ENCODE measurements around the gene LST1. TPM values are rescaled to one million over a fixed set of nuclear protein-coding genes. Genes with fewer than 3 reads are reported as not detected.

Gene LST1
- total RNA-seq, 1 experiment from 2014 or later: not detected

GRCh38 chr6:31629014-31629413, 42.9 kb downstream of the LST1 start:
- TF ChIP-seq EZH2phosphoT487 (IDR thresholded peaks at IDR 0.05; ENCODE audit: borderline replicate concordance, low read length) (no peak), EZH2 (IDR thresholded peaks at IDR 0.05; ENCODE audit: low read length, unreplicated experiment) (no peak), CTCF (conservative IDR thresholded peaks at IDR 0.05; ENCODE audit: low read depth, low read length) (no peak)
- Histone ChIP-seq H3K9ac (ENCODE audit: low read length) (no peak overlapping the region), H3K4me3 (ENCODE audit: low read length) (no peak overlapping the region), H3K27ac (ENCODE audit: low read length) (no peak overlapping the region), H3K9me3 (ENCODE audit: low read length) (no peaks in the 10 kb centered on the region), H2AFZ (ENCODE audit: low read length) (no peak overlapping the region), H3K4me2 (ENCODE audit: low read length) (no peak overlapping the region), H3K36me3 (ENCODE audit: low read depth, low read length) (peaks cover 92% of the 10 kb centered on the region), H4K20me1 (ENCODE audit: low read length) (peaks cover 6% of the 10 kb centered on the region), H3K4me1 (ENCODE audit: insufficient read depth, low read length) (no peaks in the 10 kb centered on the region), H3K79me2 (ENCODE audit: low read length) (peaks cover 18% of the 10 kb centered on the region), H3F3A (ENCODE audit: low read length, unreplicated experiment) (no peaks in the 10 kb centered on the region), H3K9me2 (replicated peaks; ENCODE audit: low read length) (no peaks in the 10 kb centered on the region), H3K27me3 (ENCODE audit: low read length) (no peaks in the 10 kb centered on the region)
- ATAC-seq: no peak
- no peak for DNase-seq
- ChIA-PET POLR2A (ENCODE audit: unreplicated experiment) (no interaction called here), CTCF (no interaction called here)
- BruUV-seq (replicated peaks): no TSS peak
- intact Hi-C loops (cut with micrococcal nuclease): no loop called here

GRCh38 chr6:31630177-31630934, 44.3 kb downstream of the LST1 start:
- Histone ChIP-seq H2AFZ (ENCODE audit: low read length) (no peak overlapping the region), H3F3A (ENCODE audit: low read length, unreplicated experiment) (no peaks in the 10 kb centered on the region), H3K27ac (ENCODE audit: low read length) (no peak overlapping the region), H3K9ac (ENCODE audit: low read length) (no peak overlapping the region), H3K79me2 (ENCODE audit: low read length) (peaks cover 6% of the 10 kb centered on the region; the same call in 1 of the 2 replicates), H3K4me3 (ENCODE audit: low read length) (no peak overlapping the region), H3K27me3 (ENCODE audit: low read length) (no peaks in the 10 kb centered on the region), H4K20me1 (ENCODE audit: low read length) (peaks cover 3% of the 10 kb centered on the region; the same call in 1 of the 2 replicates), H3K9me3 (ENCODE audit: low read length) (no peaks in the 10 kb centered on the region), H3K9me2 (replicated peaks; ENCODE audit: low read length) (no peaks in the 10 kb centered on the region), H3K36me3 (ENCODE audit: low read depth, low read length) (peaks cover 93% of the 10 kb centered on the region), H3K4me2 (ENCODE audit: low read length) (no peak overlapping the region), H3K4me1 (ENCODE audit: insufficient read depth, low read length) (no peaks in the 10 kb centered on the region)
- intact Hi-C loops (cut with micrococcal nuclease): no loop called here
- ATAC-seq (no peak), DNase-seq (no peak)
- BruUV-seq (replicated peaks): no TSS peak
- ChIA-PET POLR2A (ENCODE audit: unreplicated experiment) (no interaction called here), CTCF (no interaction called here)
- TF ChIP-seq EZH2 (IDR thresholded peaks at IDR 0.05; ENCODE audit: low read length, unreplicated experiment): no peak
- no peak for TF ChIP-seq EZH2phosphoT487 (IDR thresholded peaks at IDR 0.05; ENCODE audit: borderline replicate concordance, low read length)
- TF ChIP-seq CTCF (conservative IDR thresholded peaks at IDR 0.05; ENCODE audit: low read depth, low read length): no peak

- intact Hi-C loops (cut with micrococcal nuclease): no loop called here
- Histone ChIP-seq H3K27me3 (ENCODE audit: low read length) (no peaks in the 10 kb centered on the region), H3F3A (ENCODE audit: low read length, unreplicated experiment) (no peaks in the 10 kb centered on the region), H3K4me2 (ENCODE audit: low read length) (no peak overlapping the region), H3K4me1 (ENCODE audit: insufficient read depth, low read length) (no peaks in the 10 kb centered on the region), H3K36me3 (ENCODE audit: low read depth, low read length) (peaks cover 93% of the 10 kb centered on the region), H4K20me1 (ENCODE audit: low read length) (peaks cover 3% of the 10 kb centered on the region; the same call in 1 of the 2 replicates), H3K27ac (ENCODE audit: low read length) (no peak overlapping the region), H3K9ac (ENCODE audit: low read length) (no peak overlapping the region), H3K4me3 (ENCODE audit: low read length) (no peak overlapping the region), H3K79me2 (ENCODE audit: low read length) (no peaks in the 10 kb centered on the region; the same call in 1 of the 2 replicates), H3K9me2 (replicated peaks; ENCODE audit: low read length) (no peaks in the 10 kb centered on the region), H2AFZ (ENCODE audit: low read length) (no peak overlapping the region), H3K9me3 (ENCODE audit: low read length) (no peaks in the 10 kb centered on the region)
- TF ChIP-seq EZH2phosphoT487 (IDR thresholded peaks at IDR 0.05; ENCODE audit: borderline replicate concordance, low read length): no peak
- no peak for TF ChIP-seq CTCF (conservative IDR thresholded peaks at IDR 0.05; ENCODE audit: low read depth, low read length)
- TF ChIP-seq EZH2 (IDR thresholded peaks at IDR 0.05; ENCODE audit: low read length, unreplicated experiment): no peak
- BruUV-seq (replicated peaks): no TSS peak
- ATAC-seq: no peak
- no peak for DNase-seq
- ChIA-PET POLR2A (ENCODE audit: unreplicated experiment) (no interaction called here), CTCF (no interaction called here)
Measured at GRCh38 chr6:31631209-31631608, 45.1 kb downstream of the LST1 start.

Data from PC-3 (cell line).